Measurements from ENCODE around the gene FCRL2. TPM values are rescaled to one million over a fixed set of nuclear protein-coding genes. Genes with fewer than 3 reads are reported as not detected.

FCRL2 gene
- total RNA-seq, 3 donors from 2014 or later = 0.51 to 1.4 (median 1.0) TPM

DNA sequence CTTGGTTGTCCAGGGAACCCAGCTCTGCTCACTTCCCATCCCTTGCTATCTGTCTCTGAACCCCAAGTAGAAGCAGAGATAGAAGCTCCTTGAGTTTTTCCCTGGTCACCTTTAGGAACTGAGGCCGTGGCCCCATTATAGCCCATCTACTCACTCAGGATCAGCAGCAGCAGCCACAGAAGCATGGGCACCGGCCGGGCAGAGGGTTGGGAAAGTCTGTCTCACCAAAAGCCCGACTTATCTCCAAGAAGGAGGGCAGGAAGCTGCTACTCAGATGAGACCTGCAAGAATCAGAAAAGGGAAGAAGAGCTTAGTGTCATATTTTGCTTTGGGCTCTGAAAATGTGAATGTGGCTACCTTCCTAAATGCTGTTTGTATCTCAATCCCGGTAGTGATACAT, 76.6 kb downstream of the FCRL2 start:
- H3K9me3 ChIP-seq = no peaks in the 10 kb centered on the region
- no peaks in the 10 kb centered on the region for H3K36me3 ChIP-seq (ENCODE audit: low read depth)
- intact Hi-C loops (cut with DNase I, micrococcal nuclease) = no loop called here
- no peak overlapping the region for H3K4me3 ChIP-seq
- ATAC-seq (no peak), DNase-seq (no peak)
- TF ChIP-seq, protein P1, sequence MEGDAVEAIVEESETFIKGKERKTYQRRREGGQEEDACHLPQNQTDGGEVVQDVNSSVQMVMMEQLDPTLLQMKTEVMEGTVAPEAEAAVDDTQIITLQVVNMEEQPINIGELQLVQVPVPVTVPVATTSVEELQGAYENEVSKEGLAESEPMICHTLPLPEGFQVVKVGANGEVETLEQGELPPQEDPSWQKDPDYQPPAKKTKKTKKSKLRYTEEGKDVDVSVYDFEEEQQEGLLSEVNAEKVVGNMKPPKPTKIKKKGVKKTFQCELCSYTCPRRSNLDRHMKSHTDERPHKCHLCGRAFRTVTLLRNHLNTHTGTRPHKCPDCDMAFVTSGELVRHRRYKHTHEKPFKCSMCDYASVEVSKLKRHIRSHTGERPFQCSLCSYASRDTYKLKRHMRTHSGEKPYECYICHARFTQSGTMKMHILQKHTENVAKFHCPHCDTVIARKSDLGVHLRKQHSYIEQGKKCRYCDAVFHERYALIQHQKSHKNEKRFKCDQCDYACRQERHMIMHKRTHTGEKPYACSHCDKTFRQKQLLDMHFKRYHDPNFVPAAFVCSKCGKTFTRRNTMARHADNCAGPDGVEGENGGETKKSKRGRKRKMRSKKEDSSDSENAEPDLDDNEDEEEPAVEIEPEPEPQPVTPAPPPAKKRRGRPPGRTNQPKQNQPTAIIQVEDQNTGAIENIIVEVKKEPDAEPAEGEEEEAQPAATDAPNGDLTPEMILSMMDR (IDR thresholded peaks at IDR 0.05) = no peak
- H3K4me1 ChIP-seq (ENCODE audit: low read depth) = no peaks in the 10 kb centered on the region

DNA sequence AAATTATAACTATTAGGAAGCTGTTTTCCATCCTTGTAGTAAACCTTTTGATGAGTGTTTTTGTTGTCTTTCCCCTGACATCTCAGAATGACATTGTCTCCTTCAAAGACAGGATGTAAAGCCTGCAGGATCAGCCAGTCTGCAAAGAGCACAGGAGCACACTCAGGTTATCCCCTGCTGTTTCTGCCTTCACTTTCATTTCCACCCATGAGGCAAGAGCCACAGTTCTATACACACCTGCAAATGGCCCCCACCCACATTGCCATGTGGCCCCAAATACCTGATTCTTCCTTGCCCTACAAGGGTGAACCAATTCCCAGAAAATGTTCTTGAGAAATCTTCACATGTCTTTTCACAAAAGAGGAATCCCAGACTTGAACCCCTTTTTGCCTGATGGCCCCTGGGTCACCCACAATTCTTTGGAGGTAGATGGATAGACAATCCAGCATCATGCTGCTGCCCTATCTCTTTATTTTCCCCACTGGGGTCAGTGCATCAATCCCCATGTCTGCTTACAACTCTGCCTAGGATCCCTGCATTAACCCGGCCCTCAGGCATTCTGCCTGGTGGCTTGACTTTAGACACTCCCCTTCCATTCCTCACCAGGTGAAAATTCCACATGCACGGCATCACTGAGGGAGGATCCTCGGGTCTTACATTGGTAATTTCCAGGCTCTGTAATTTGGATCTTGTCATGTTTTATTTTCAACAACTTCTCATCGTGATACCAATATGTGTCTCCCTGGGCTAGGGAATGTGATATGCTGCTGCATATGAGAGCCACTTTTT, 79.0 kb downstream of the FCRL2 start:
- TF ChIP-seq, protein P1 (IDR thresholded peaks at IDR 0.05) = no peak
- no peak overlapping the region for H3K4me3 ChIP-seq
- no peaks in the 10 kb centered on the region for H3K4me1 ChIP-seq (ENCODE audit: low read depth)
- no peaks in the 10 kb centered on the region for H3K36me3 ChIP-seq (ENCODE audit: low read depth)
- H3K9me3 ChIP-seq = no peaks in the 10 kb centered on the region
- ATAC-seq = peak; percentile 46
- DNase-seq = no peak
- intact Hi-C loops (cut with DNase I, micrococcal nuclease) = no loop called here

DNA sequence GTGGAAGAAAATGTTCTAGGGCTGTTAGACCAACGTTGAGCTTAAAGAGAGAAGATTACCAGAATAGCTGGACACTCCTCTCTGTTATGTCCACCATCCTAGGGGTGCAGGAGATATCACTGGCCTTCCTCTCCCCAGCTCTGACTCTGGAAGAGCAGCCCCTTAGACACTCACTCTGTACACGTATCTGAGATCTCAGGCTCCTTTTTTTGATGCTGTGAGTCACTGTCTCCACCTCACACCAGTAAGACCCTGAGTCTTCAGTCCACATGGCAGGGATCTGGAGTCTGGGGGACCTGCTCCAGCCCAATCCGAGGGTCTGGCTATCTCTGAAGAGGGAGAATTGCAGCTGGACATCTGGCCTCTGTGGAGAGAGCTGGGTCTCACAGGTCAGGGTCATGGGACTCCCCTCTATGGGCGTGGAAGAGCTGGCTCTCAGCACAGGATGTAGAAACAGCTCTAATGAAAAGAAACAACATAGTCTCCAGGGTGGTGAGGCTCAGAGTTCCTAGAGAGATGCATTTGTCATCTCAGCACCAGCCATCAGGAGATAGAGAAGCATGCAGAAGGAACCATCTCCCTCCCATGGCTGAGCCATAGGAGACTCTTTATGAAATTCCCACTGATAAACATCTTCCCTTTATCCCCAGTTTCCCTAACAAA, 79.8 kb downstream of the FCRL2 start:
- H3K4me3 ChIP-seq = no peak overlapping the region
- no peaks in the 10 kb centered on the region for H3K9me3 ChIP-seq
- TF ChIP-seq, protein P1 (IDR thresholded peaks at IDR 0.05) = no peak
- no peaks in the 10 kb centered on the region for H3K4me1 ChIP-seq (ENCODE audit: low read depth)
- DNase-seq (no peak), ATAC-seq (peak; percentile 33)
- H3K36me3 ChIP-seq (ENCODE audit: low read depth) = no peaks in the 10 kb centered on the region
- intact Hi-C loops (cut with DNase I, micrococcal nuclease) = no loop called here

Other genes with a start within 250 kb of the FCRL2 start
- 1 to 10 TPM in 2 of 3 donors, under 1 TPM in 1; 0.95 to 3.3 (median 1.7) TPM for gene FCRL5, start 224.6 kb downstream of the FCRL2 start, total RNA-seq
- gene FCRL4, start 179.0 kb downstream of the FCRL2 start, total RNA-seq = under 1 TPM in 2 of 3 donors, not detected in 1; 0.09 to 0.12 TPM
- under 1 TPM in 2 of 3 donors, not detected in 1; 0.36 to 0.69 TPM for gene FCRL3, start 76.4 kb downstream of the FCRL2 start, total RNA-seq
- 1 to 10 TPM in 1 of 3 donors, under 1 TPM in 1, not detected in 1; 0.17 to 1.4 TPM for gene FCRL1, start 43.0 kb upstream of the FCRL2 start, total RNA-seq
- under 1 TPM in 1 of 3 donors, not detected in 2; 0.22 TPM for gene CD5L, start 64.7 kb upstream of the FCRL2 start, total RNA-seq
- gene KIRREL1, start 216.5 kb upstream of the FCRL2 start, total RNA-seq = 10 to 100 TPM in 2 of 3 donors, 1 to 10 TPM in 1; 3.4 to 29.5 (median 13.5) TPM